Stimulated activated effector memory CD8-positive, alpha-beta T cell treated with anti-CD3 and anti-CD28 coated beads, Interleukin-12 subunit alpha, Interleukin-12 subunit beta, amount 100 ng/mL, for 72 hours (primary cell): Measurements from ENCODE around the gene CEMIP.

Experiments
- ATAC-seq: fragments of 150-1000 bp; cut with Tn5 transposase; 2 replicates; pipeline ENCODE4 v1.10.0; 2021
- DNase-seq, 2 donors: peaks; one replicate each; pipeline ENCODE4 v3.0.0; 2021 to 2022; ENCODE audit warnings: low spot score in 2 of 2
- H3K27ac Mint-ChIP-seq: one replicate; pipeline ENCODE4 v1.8.0; 2022; ENCODE audit warnings: mild to moderate bottlenecking, mixed read lengths
- H3K36me3 Mint-ChIP-seq: one replicate; pipeline ENCODE4 v1.8.0; 2022; ENCODE audit warnings: mild to moderate bottlenecking, mixed read lengths
- H3K4me1 Mint-ChIP-seq: one replicate; pipeline ENCODE4 v1.8.0; 2022; ENCODE audit warnings: mixed read lengths
- H3K4me3 Mint-ChIP-seq: one replicate; pipeline ENCODE4 v1.8.0; 2022; ENCODE audit warnings: mild to moderate bottlenecking, mixed read lengths
- H3K9me3 Mint-ChIP-seq: one replicate; pipeline ENCODE4 v1.8.0; 2022; ENCODE audit warnings: mixed read lengths

Gene CEMIP

GRCh38 chr15:80915472-80915871 lies 136.3 kb downstream of the CEMIP start:
- no peak for ATAC-seq
- H3K4me3 Mint-ChIP-seq: no peak overlapping the region
- no peak for DNase-seq
- H3K4me1 Mint-ChIP-seq: peaks cover 13% of the 10 kb centered on the region
- no peak overlapping the region for H3K27ac Mint-ChIP-seq
- H3K36me3 Mint-ChIP-seq: peaks cover 5% of the 10 kb centered on the region
- H3K9me3 Mint-ChIP-seq: no peaks in the 10 kb centered on the region

DNA sequence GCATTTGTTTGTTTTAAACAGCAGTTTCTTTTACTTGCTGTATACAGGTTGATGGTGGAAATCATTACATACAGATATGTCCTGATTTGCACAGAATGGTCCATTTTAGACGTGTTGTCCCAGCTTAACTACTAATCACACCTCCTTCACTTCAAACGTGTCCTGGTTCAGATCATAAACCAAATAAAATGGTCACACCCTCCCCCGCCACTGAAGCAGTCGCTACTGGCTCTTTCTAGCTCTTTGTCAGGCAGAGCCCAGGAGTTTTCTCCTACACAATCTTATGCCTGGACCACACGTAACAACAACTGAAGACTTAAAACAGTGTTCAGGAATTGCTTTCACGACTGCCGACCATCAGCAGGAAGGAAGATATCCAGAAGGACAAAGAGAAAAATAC lies 136.9 kb downstream of the CEMIP start:
- ATAC-seq: no peak

DNA sequence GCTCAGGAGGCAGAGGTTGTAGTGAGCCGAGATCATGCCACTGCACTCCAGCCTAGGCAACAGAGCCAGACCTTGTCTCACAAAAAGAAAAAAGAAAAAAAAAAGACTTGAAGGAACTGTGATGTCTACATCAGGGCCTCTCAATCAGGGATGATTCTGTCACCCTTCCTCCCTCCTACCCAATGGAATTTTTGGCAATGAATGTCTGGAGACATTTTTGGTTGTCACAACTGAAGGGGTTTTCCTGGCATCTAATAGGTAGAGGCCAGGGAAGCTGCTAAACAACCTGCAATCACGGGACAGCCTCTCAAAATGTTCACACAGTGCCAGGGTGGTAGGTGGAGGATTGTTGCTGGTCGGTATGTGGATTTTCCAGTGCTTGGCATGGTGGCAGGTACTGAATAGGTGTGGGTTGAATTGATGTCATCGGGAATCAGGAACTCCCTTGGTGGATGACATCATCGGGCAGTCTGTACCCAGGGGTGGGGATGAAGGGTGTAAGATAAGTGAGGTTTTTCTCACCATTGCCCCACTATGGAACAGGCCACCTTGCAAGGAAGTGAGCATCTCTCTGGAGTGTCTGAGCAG lies 139.1 kb downstream of the CEMIP start:
- no peak for ATAC-seq
- peaks cover 26% of the 10 kb centered on the region for H3K4me1 Mint-ChIP-seq
- H3K4me3 Mint-ChIP-seq: no peak overlapping the region
- no peaks in the 10 kb centered on the region for H3K9me3 Mint-ChIP-seq
- DNase-seq: no peak
- H3K27ac Mint-ChIP-seq: no peak overlapping the region
- peaks cover 9% of the 10 kb centered on the region for H3K36me3 Mint-ChIP-seq

More for the DNA sequence above, 136.9 kb downstream of the CEMIP start:
- Mint-ChIP-seq H3K36me3 (peaks cover 5% of the 10 kb centered on the region), H3K9me3 (no peaks in the 10 kb centered on the region), H3K4me1 (peaks cover 19% of the 10 kb centered on the region), H3K27ac (no peak overlapping the region), H3K4me3 (no peak overlapping the region)
- DNase-seq: no peak

DNA sequence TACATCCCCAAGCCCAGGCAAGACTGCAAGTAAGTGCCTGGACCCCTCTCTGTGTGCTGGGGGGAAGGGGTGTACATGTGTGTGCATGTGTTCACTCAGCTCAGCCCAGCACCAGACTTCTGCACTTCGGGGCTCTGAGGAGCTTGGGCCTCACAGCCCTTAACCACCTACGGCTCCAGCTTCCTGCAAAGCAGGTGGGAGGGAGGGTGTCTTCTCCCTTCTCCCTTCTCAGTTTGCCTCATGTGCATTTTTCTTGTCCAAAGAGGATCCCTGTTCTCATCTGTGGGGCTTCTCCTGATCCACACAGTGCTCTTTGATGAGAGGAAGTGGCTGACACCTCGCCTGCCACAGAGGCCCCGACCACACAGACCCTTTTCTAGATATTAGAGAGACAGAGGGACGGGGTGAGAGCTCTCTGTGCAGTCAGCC lies 141.1 kb downstream of the CEMIP start:
- peak; percentile 91 for ATAC-seq
- H3K4me1 Mint-ChIP-seq: peaks cover 33% of the 10 kb centered on the region
- H3K9me3 Mint-ChIP-seq: no peaks in the 10 kb centered on the region
- peaks cover 9% of the 10 kb centered on the region for H3K36me3 Mint-ChIP-seq
- peak overlapping the region; percentile 15 for H3K4me3 Mint-ChIP-seq
- H3K27ac Mint-ChIP-seq: peak overlapping the region; percentile 40
- DNase-seq: peak; percentile 12 to 67

GRCh38 chr15:80921736-80922410 lies 142.7 kb downstream of the CEMIP start:
- Mint-ChIP-seq H3K4me3 (no peak overlapping the region), H3K27ac (no peak overlapping the region), H3K36me3 (peaks cover 9% of the 10 kb centered on the region), H3K4me1 (peaks cover 33% of the 10 kb centered on the region), H3K9me3 (no peaks in the 10 kb centered on the region)
- ATAC-seq (no peak), DNase-seq (no peak)

DNA sequence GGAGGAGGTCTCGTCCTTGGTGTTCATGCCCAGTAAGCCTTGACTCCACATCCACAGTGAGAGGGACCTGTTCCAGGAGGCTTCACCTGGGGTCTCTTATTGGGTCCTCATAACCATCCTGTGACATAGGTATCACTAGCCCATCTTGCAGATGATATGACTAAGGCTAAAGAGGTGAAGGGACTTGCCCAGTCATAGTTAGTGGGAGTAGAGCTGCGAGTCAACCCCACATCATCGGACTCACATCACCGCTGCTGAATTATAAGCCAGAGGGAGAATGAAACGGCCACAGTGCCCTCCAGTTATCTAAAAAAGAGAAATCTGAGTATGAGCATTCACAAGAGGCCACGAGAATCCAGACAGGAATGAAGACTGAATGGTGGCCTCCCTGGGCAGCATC lies 144.5 kb downstream of the CEMIP start:
- Mint-ChIP-seq H3K4me1 (peaks cover 33% of the 10 kb centered on the region), H3K9me3 (no peaks in the 10 kb centered on the region), H3K4me3 (no peak overlapping the region), H3K27ac (no peak overlapping the region), H3K36me3 (peaks cover 9% of the 10 kb centered on the region)
- DNase-seq (no peak), ATAC-seq (peak; percentile 55)

- Mint-ChIP-seq H3K4me1 (peaks cover 33% of the 10 kb centered on the region), H3K4me3 (no peak overlapping the region), H3K36me3 (peaks cover 9% of the 10 kb centered on the region), H3K27ac (no peak overlapping the region), H3K9me3 (no peaks in the 10 kb centered on the region)
- ATAC-seq (no peak), DNase-seq (no peak)
These were observed 145.1 kb downstream of the CEMIP start for GRCh38 chr15:80924278-80924677.

DNA sequence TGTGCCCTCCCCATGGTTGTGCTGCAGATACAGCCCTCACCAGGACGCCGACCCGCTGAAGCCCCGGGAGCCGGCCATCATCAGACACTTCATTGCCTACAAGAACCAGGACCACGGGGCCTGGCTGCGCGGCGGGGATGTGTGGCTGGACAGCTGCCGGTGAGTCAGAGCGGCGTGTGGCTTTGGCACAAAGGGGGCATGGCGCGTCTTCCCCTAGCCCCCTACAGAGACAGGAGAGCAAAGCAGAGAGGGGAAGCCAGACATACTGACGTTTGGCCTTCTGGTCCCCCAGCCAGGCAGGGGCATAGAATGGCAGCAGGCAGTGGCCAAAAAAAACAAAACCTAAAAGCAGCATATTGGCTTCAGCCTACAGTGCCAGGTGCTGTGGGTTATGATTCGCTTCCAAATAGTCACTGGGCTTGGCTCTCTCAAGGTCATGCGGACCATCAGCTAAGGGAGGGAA lies 146.5 kb downstream of the CEMIP start:
- Mint-ChIP-seq H3K4me3 (no peak overlapping the region), H3K27ac (no peak overlapping the region)
- DNase-seq: no peak

GRCh38 chr15:80926126-80926525 lies 147.0 kb downstream of the CEMIP start:
- peaks cover 9% of the 10 kb centered on the region for H3K36me3 Mint-ChIP-seq
- ATAC-seq (no peak), DNase-seq (no peak)
- H3K9me3 Mint-ChIP-seq: no peaks in the 10 kb centered on the region
- no peak overlapping the region for H3K27ac Mint-ChIP-seq
- H3K4me1 Mint-ChIP-seq: peaks cover 20% of the 10 kb centered on the region
- no peak overlapping the region for H3K4me3 Mint-ChIP-seq

More for the DNA sequence above, 146.5 kb downstream of the CEMIP start:
- H3K36me3 Mint-ChIP-seq: peaks cover 9% of the 10 kb centered on the region
- no peak for ATAC-seq
- H3K4me1 Mint-ChIP-seq: peaks cover 25% of the 10 kb centered on the region
- H3K9me3 Mint-ChIP-seq: no peaks in the 10 kb centered on the region

GRCh38 chr15:80929225-80929624 lies 150.1 kb downstream of the CEMIP start:
- no peak for DNase-seq
- no peaks in the 10 kb centered on the region for H3K4me1 Mint-ChIP-seq
- no peaks in the 10 kb centered on the region for H3K36me3 Mint-ChIP-seq

DNA sequence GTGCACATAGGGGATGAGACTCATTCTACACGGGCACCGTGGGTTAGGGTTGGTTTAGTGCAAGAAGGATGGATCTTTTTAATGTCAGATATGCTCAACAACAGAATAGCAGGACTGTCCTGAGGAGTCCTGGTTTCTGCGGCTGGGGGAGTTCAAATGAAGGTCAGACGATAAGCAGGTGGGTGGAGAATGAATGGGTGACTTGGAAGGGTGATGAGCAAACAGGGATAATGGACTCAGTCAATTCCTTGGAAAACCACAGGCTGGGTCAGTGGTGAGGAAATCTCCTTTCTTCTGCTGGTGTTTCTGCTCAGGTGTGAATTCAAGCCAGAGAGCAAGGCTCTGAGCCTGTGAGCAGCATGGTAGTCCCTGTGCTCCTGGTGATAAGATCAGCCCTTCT lies 150.5 kb downstream of the CEMIP start:
- H3K4me3 Mint-ChIP-seq: no peak overlapping the region
- DNase-seq (no peak), ATAC-seq (no peak)
- H3K4me1 Mint-ChIP-seq: peaks cover 4% of the 10 kb centered on the region
- no peaks in the 10 kb centered on the region for H3K36me3 Mint-ChIP-seq
- no peak overlapping the region for H3K27ac Mint-ChIP-seq
- no peaks in the 10 kb centered on the region for H3K9me3 Mint-ChIP-seq

More at GRCh38 chr15:80929225-80929624, 150.1 kb downstream of the CEMIP start:
- no peak overlapping the region for H3K27ac Mint-ChIP-seq
- no peak overlapping the region for H3K4me3 Mint-ChIP-seq
- ATAC-seq: no peak
- no peaks in the 10 kb centered on the region for H3K9me3 Mint-ChIP-seq

DNA sequence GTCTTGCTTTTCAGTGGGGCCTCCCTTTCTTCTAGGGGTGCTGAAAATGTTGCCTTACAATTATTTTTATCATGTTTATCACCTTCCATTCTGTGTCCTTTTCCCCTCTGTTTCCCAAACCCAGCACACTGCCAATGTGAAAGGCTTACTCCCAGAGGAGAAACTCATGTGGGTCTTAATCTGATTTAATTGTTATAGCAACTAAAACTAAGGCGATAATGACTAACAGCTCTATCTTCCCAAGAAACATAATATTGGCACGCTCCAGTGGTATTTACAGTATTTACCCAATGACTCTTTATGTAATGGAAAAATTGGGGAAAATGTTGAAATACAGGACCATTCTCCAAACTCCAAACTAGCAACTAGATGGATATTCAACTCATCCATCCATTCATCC lies 152.0 kb downstream of the CEMIP start:
- peaks cover 9% of the 10 kb centered on the region for H3K4me1 Mint-ChIP-seq
- DNase-seq: no peak
- no peaks in the 10 kb centered on the region for H3K9me3 Mint-ChIP-seq

DNA sequence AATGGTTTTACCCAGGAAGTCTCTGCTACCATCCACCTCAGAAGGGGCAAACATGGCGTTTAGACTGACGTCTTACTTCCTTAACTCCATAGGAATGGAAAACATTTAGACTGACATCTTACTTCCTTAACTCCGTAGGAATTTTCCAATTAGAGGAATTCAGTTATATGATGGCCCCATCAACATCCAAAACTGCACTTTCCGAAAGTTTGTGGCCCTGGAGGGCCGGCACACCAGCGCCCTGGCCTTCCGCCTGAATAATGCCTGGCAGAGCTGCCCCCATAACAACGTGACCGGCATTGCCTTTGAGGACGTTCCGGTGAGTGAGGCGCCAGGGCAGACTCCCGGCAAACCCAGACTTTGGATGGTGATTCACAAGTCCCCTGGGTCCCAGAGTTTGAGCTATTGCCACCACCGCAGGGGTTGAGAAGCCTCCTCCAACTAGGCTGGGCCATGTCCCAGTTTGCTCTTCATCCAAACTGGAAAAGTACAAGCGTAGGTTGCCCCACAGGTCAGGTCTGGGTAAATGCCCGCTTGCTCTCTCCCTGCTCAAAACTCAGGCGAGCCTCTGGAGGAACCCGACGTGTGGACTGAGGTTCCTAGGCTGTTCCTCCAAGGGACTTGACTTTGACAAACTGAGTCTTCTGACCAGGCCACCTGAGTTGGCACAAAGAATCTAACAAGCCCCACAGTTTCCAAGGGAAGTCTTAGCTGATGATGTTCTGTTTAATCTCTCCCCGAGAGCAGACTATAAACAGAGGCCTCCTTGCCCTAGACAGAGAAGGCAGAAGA lies 152.7 kb downstream of the CEMIP start:
- DNase-seq (no peak), ATAC-seq (no peak)
- Mint-ChIP-seq H3K4me3 (no peak overlapping the region), H3K4me1 (peaks cover 9% of the 10 kb centered on the region), H3K36me3 (no peaks in the 10 kb centered on the region), H3K27ac (no peak overlapping the region), H3K9me3 (no peaks in the 10 kb centered on the region)

More for the DNA sequence above, 152.0 kb downstream of the CEMIP start:
- no peaks in the 10 kb centered on the region for H3K36me3 Mint-ChIP-seq
- H3K27ac Mint-ChIP-seq: no peak overlapping the region
- no peak overlapping the region for H3K4me3 Mint-ChIP-seq
- ATAC-seq: no peak

GRCh38 chr15:80932513-80932815 lies 153.3 kb downstream of the CEMIP start:
- Mint-ChIP-seq H3K36me3 (no peaks in the 10 kb centered on the region), H3K9me3 (no peaks in the 10 kb centered on the region), H3K4me1 (peaks cover 9% of the 10 kb centered on the region), H3K27ac (no peak overlapping the region), H3K4me3 (no peak overlapping the region)
- no peak for DNase-seq
- ATAC-seq: no peak

GRCh38 chr15:80932989-80933388 lies 153.8 kb downstream of the CEMIP start:
- H3K9me3 Mint-ChIP-seq: no peaks in the 10 kb centered on the region
- no peaks in the 10 kb centered on the region for H3K36me3 Mint-ChIP-seq
- H3K27ac Mint-ChIP-seq: no peak overlapping the region
- no peak for ATAC-seq
- no peak overlapping the region for H3K4me3 Mint-ChIP-seq
- DNase-seq: no peak
- peaks cover 9% of the 10 kb centered on the region for H3K4me1 Mint-ChIP-seq

DNA sequence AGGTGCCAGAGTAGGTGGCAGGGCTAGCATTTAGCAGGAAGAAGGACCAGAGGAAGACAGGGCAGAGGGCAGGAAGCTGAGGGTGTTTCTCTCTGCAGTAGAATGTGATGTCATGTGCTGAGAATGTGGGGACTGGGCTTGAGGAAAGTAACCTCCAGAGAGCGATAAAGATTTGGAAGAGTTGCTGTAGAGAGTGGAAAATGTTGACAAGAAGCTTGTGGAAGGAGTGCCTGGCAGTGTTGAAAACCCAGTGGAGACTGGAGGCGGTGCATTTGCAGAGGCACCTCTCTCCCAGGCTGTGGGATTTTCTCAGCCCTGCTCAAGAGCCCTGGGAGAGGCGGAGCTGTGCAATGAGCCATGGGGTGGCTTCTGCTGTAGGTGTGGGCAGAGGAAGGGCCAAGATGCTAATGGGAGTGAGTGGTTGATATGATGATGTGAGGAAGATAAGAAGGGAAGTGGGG lies 155.6 kb downstream of the CEMIP start:
- Mint-ChIP-seq H3K36me3 (no peaks in the 10 kb centered on the region), H3K4me3 (no peak overlapping the region), H3K9me3 (no peaks in the 10 kb centered on the region), H3K4me1 (peaks cover 9% of the 10 kb centered on the region), H3K27ac (no peak overlapping the region)
- DNase-seq (no peak), ATAC-seq (no peak)
